NCI-H2107 treated with DMSO at 0.1 percent for 48 hours (cell line): ENCODE results near the gene CDK6.

Experiments
- DNase-seq: peaks from one replicate; lab custom pipeline; 2025; ENCODE audit not compliant: unreplicated experiment; lab: John Stamatoyannopoulos, UW

Gene CDK6

DNA sequence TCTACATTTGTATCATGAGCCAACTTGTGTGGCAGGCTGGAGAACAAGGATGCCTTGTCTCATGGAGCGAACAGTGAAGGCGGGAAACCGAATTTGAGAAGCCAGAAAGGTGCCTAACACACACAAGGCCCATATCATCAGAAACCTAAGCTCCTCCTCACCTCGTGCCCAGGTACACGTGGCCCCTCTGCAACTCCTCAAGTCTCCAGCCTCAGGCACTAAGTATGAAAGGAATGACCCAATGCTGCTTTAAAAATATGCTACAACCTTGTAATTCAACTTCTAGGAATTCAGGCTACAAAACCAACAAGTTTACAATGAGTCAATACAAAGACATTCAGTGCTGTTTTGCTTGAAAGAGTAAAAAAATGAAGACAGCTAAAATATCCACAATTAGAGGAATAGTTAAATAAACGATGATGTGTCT is 95.7 kb downstream of the CDK6 start:
- no peak for DNase-seq

DNA sequence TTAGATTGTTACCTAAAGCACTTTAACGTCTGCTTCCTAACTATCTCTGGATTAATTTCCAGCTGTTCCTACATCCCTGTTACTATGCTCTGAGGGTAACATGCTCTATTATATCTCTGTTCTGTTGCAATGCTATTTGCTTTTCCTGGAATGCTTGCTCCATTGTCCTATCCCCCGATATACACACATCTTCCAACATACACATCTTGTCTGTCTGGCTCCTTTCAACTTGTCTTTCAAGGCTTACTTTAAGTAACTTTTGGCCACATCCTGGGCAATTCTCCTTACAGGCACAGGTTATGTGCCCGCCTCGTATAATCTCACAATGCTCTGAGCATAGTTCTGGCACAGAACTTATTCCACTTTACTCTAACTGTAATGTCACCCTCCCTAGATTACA is 96.2 kb downstream of the CDK6 start:
- DNase-seq: no peak

DNA sequence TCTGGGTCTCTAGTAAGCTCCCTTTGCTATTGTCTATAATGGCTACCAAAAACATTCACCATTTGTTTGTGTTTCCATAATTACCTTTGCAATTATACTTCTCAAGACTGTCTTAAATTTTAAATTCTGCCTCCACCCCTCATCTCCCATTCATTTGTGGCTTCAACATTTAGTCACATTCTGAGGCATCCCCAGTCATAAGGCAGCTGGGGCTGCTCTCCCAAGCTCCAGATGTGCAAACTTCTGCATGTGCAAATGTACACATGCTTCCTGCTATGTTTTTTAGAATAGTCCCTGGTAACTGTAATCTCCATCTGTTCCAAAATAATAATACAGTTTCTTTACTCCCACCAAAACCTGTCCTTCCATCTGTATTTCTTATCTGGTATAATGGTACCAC is 97.3 kb downstream of the CDK6 start:
- no peak for DNase-seq

DNA sequence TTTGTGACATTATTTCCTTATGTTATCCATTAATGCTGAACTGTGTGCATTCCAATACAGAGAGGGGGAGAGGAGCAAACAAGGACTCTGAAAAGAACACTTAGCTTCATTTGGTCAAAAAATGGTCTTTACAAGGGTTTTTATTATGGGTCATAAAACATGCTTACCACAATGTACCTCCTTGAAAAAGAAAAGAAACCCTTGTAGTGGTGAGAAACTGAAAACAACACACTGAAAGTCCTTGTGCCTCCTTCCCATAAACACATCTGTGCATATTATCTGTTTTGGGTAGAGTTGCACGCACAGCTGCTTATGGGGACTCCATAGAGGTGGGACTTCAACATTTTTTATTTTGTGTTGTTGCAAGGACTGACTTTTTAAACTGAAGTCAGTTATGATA is 98.7 kb downstream of the CDK6 start:
- DNase-seq: no peak

DNA sequence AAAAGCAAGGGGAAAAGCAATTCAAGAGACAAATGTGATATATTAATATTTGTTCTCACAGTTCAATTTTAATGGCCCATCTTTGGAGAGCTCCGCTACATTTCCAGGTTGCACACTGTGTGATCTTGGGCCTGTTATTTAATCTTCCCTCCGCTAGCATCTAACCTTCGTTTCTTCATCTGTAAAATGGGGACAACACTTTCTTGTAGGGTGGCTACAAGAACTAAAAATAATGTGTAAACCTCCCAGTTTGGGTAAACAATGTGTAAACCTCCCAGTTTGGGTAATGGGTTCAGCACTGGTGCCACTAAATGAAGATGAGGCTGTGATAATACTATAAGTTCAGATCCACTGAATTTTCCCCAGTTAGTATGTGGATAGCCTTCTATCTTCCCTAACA is 99.5 kb downstream of the CDK6 start:
- no peak for DNase-seq

DNA sequence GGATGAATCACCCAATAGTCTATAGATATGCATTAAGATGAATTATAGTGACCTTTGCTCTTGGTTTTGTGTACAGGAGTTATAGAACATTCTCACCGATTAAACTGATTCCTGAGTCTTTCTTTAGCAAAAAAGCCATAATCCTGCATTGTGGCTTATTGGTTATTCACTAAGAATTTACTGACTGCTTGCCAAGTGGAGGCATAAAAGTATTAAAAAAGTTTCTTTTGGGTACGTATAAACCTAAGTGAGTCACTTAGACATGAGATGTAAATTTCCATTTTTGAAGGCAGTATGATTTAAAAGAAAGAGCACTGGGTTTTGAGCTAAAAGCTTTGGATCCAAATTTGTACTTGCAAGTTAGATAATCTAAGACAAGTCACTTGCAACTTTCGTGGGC is 100.7 kb downstream of the CDK6 start:
- no peak for DNase-seq

DNA sequence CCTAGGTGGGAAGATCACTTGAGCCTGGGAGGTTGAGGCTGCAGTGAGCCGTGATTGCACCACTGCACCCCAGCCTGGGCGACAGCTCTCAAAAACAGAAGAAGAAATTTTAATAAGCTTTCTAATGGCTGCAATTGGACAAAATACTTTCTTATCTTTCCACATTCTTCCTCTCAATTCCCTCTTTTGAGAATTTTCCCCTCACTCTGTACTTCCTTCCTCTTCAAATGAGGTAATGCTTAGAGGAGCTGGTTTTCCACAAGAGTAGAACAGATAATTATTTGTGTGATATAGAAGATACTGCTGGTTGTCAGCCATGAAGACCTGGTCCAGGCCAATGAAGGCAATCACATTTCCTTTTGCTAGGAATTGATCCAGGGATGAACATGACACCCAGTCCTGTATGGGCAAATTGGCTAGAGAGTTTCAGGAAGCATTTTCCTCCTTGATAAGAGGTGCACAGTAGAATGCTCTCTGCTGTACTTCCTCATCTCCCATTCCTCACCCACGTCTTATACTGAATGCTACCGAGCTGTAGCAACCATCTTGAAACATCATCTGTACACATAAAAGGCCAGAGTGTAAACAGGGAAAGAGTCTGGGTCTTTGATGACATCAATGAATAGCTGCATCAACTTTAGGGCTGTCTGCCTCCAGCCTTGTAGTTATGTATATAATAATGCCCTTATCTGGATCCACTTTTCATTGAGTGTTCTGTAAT is 103.9 kb downstream of the CDK6 start:
- no peak for DNase-seq

DNA sequence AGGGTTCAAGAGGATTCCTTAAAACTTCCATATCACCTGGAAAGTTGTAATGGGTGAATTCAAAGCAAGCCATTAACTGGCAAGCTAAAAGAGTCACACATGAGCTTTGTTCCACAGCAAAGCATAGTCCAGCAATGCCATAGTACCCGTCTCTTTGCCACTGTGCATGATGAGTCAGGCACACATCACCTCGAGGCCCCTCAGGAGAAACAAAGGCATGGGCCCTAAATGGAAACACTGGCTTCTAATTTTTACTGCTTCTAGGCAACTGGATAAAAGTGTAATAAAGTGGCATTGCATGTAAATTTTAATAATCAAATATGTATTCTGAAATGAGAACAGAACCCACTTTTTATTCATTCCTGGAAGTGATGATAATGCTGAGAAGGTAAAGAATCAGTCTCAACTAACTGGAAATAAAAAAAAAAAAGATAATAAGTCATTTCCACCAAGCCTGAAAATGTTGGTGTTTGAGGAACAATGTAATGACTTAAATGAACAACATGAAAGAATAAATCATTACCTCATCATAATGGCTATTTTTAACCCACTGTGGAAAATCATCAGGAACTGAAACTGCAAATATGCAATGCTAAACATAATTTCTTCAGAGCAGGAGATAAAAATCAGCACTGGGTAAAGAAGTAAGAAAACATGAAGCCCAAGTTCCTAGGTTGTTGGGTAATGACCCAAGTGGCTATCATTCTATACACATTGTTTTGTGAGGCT is 104.9 kb downstream of the CDK6 start:
- DNase-seq: no peak

DNA sequence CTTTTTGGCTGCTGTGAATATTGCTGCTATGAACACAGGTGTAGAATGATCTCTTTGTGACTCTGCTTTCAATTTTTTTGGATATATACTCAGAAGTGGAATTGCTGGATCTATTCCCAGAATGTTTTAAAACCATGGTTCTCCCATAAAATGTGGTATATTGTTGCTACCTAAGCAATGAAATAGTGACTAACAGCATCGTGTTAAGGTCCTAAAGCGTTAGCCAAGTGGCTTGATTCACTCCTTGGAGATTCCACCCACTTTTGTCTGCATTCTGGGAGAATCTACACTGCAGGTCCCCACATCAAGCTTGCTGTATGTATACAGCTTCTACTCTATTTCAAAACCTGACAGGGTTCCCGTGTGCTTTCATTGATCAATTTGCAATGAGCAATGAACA is 105.6 kb downstream of the CDK6 start:
- DNase-seq: no peak

DNA sequence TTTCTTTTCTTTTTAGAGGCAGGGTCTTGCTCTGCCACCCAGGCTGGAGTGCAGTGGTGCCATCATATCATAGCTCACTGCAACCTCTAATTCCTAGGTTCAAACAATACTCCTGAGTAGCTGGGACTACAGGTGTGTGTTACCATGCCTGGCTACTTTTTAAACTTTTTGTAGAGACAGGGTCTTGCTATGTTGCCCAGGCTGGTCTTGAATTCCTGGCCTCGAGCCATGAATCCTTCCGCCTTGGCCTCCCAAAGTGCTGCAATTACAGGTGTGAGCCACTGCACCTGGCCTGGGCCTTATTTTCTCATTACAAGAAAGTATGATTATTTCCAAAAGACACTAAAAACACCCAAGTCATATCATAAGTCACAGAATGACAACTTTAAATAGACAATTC is 106.6 kb downstream of the CDK6 start:
- DNase-seq: no peak

DNA sequence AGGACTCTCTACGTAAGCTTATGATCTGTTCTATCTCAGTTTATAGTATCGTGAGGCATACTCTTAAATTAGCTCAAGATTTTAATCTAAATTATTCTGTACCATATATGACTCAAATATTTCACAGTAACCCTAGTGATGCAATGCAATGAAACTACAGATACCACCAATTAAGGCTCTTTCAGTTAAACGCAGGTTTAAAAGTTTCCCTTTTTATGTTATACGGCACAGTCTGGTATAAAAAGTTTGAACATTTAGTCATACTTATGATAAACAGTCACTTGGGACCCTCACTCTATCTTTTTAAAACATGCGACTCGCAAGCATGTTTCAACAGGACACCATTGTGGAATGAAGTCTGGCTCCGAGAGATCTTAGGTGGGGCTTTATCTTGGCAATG is 107.2 kb downstream of the CDK6 start:
- no peak for DNase-seq

DNA sequence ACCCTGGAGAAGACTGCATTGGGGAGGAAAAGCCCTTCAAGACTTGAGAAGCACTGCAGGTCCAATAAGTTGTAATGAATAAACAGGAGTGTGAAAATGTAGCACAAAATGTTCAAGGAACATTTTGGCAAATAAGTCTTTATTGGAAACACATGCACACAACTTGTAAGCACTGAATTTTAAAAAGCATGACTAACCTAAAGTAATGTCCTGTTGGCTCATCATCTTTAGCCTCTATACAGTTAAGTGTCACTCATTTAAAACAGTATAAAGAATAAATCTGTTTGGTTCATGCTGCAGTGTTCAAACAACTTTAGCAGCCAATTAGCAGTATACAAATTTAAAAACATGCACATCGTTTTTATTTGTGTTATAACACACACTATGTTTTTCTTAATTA is 108.6 kb downstream of the CDK6 start:
- DNase-seq: no peak

DNA sequence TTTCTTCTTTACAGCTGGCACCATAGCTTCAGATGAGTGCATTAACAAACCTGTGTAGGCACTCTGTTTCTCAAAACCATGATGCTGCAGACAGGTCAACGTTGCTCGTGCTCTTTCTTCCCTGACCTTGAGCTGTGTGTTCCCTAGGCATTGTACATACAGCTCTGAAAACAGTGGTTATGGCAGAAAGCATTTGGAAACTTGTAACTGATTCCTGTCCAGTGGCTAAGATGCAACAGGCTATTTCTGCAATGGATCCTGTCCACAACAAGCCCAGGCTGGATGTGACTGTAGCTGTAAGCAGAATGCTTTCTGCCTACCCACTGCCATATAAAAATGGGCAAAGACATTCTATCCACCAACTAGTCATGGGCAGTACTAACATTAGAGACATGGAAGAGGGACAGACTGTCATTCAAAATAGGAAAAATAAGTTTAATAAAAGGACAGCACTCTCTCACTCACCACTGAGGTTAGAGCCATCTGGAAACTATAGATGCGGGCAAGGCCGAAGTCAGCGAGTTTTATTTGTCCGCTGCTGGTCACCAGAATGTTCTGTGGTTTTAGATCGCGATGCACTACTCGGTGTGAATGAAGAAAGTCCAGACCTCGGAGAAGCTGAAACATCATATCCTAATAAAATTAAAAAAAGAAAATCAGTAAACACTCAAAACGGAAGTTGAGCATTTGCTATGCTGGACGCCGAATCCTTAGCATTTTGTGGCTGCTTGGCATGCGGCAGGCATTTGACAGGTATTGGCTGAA is 111.0 kb downstream of the CDK6 start:
- no peak for DNase-seq

DNA sequence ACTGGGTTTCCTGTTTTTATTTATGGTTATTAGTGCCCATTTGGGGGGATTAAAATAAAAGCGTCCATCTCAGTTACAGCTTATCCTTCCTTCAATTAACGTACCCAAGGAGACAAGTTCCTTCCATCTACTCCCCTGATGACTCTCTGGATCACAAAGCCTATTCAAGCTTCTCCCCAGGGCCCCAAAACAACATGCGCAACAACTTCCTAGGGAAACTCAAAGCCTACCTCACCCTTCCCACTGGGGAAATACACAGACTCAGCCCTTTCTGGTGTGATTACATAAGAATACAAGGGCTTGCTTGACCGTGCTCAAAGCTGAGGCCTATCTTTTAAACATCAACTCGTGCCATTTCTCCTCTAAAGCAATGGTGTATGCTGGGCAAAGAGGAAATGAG is 112.4 kb downstream of the CDK6 start:
- DNase-seq: no peak

DNA sequence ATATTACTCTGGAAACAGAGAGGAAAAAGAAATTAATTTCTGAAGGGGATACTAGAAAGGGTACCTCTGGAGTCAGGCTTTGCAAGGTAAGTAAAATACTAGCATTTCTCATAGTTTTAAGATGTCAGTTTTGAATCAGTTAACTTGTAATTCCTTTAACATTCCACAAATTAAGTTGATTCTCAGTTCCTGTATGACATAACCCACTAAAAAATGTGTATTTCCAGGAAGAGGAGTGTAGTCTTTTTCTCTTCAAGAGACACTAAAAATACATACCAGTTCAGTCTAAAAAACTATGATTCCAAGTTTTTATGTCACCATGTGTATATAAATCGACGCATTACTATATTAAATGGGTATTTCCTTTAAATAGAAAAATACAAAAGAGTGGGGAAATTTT is 113.2 kb downstream of the CDK6 start:
- DNase-seq: no peak

DNA sequence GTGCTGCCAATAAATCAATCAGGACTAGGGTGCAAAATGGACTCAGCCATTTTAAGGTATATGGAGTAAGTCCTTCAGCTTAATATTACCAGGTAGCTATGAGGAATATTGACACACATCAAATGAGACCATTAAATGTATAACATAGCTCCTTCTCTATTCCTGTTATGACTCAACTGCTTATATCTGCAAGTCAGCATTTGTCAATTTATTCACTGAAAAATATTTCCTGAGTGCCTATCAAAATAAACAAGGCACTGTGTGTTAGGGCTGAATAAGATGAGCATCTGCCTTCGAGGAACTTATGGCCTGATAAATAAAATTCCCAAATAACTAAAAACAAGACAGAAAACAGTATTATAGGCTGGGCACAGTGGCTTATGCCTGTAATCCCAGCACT is 113.8 kb downstream of the CDK6 start:
- no peak for DNase-seq

DNA sequence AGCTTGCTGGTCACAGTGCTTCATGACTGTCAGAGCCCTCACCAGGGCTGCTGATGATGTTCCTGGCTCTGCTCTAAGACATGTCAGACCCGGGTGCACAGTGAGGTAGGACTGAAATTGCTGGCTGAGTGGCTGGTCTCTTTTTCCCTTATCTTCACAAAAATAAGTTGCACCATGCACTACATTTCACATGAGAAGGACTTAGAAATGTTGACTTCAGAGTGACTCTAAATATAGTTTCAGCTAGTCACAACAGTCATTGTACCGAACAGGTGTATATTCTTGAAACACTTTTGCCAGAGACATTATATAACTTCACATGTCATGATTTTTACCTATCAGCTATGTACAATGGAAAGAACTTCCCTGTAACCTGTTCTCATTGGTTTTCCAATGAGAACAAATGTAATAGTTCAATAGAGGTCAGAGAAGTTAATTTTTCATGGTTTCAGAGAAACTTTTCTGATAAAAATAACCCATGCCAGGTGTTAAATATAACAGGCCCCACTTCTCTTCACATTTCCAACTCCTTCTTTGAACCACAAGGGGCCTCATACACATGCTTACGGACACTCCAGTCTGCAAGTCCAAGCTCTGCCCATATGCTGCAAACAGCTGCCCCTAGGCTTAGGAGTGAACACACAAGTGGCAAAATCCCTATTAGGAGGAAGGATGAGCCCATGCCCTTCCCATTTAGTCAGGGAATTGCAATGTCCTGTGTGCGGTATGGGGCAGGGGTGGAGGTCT is 115.6 kb downstream of the CDK6 start:
- DNase-seq: no peak

DNA sequence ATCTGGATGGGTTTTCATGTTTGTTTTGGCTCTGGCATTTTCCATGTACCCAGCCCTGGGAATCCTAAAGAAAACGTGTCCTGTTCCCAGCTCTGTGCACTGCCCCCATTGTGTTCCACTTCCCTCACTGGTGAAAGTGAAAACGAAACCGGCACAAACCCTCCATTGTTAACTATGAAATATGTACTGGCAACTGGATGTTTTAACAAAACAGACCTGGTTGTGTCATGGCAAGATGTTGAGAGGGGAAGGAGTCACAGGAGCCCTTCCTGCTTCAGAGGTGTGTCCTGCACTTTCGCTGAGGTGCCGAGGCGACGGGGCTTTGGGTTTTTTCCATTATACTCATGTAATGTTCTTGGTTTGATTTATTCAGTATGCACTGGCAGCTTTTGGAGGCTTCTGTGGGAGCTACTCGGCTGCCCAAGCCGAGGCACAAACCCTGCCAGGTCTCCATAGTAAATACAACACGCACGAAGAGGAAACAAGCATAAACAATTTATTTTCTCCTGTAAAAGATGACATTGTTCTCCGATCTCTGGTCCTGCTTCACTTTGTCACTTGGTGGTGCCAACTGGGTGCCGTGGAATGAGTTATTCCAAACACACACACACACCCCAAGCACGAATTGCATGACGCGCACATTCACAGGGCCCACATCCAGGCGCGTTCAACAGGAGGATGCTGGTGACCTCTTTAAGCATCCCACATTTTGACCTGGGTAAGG is 118.2 kb downstream of the CDK6 start:
- DNase-seq: peak; percentile 90

DNA sequence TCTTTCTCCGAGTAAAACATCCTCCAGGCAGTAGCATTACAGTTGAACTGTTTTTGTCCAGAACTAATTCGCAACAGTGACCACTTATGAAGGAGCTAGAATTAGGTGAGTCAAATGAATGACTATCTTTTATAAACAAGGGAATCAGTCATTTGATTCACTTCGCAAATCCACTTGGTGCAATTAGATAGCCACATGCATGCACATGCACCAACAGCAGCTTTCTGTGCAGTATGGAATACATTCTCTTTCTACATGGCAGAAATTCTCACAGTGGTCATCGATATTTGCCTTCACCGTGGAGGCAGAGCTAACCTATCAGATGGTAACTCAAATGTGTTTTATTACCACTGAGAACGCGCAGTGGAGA is 118.8 kb downstream of the CDK6 start:
- DNase-seq: peak; percentile 90

DNA sequence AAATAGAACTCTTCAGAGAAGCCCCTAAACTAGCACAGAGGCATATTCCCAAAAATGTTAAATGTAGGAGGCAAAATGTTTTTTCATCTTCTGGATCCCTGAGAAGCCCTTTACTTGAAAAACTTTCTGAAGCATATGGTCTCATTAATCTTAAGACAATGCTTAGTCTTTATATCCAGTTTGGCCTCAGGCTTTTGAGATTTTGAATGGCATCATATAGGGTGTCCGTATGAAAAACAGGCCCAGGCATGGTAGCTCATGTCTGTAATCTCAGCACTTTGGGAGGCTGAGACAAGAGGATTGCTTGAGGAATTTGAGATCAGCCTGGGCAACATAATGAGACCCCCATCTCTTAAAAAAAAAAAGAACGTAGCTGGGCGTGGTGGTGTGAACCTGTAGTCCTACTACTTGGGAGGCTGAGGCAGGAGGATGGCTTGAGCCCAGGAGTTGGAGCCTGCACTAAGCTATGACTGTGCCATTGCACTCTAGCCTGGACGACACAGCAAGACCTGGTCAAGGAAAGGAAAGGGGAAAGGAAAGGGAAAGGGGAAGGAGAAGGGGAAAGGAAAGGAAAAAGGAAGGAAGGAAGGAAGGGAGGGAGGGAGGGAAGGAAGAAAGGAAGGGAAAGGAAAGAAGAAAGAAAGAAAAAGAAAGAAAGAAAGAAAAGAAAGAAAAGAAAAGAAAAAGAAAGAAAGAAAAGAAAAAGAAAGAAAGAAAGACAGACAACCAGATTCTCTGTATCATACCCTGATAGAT is 119.4 kb downstream of the CDK6 start:
- no peak for DNase-seq
